GM06990 (cell line): ENCODE data around the gene AXDND1.
"Not testable (repeated sequence)": the region's sequence is repeated elsewhere in the genome, so short reads cannot be mapped to it uniquely, and the experiment has no call there.

Experiments used
- DNase-seq: peaks from one replicate; pipeline ENCODE4 v3.0.0-alpha.2; 2011; ENCODE audit not compliant: insufficient read length; ENCODE audit errors: extremely low read depth
- H3K27me3 ChIP-seq: replicated peaks from 2 replicates; pipeline ENCODE4 v1.6.0; 2011; ENCODE audit warnings: low read length; ENCODE audit not compliant: control insufficient read depth, insufficient read depth
- H3K36me3 ChIP-seq: 2 replicates; pipeline ENCODE4 v1.5.1; 2011; ENCODE audit warnings: low read length; ENCODE audit not compliant: control insufficient read depth, insufficient read depth
- H3K4me3 ChIP-seq: replicated peaks from 2 replicates; pipeline ENCODE4 v1.5.1; 2011; ENCODE audit warnings: low read depth, mild to moderate bottlenecking, control low read depth, low read length
- CTCF ChIP-seq: IDR thresholded peaks from 2 replicates; pipeline ENCODE4 v1.5.1; 2011; ENCODE audit warnings: low read length, control low read depth, mild to moderate bottlenecking, inconsistent platforms; ENCODE audit not compliant: insufficient read depth, poor library complexity, severe bottlenecking

AXDND1 gene

GRCh38 chr1:179445593-179445992, 79.8 kb downstream of the AXDND1 start:
- H3K27me3 ChIP-seq, result no peaks in the 10 kb centered on the region
- H3K4me3 ChIP-seq, result no peak overlapping the region
- no peaks in the 10 kb centered on the region for H3K36me3 ChIP-seq
- TF ChIP-seq CTCF, result no peak
- DNase-seq, result no peak

GRCh38 chr1:179447489-179447888, 81.7 kb downstream of the AXDND1 start:
- Histone ChIP-seq H3K4me3 (no peak overlapping the region), H3K36me3 (no peaks in the 10 kb centered on the region), H3K27me3 (no peaks in the 10 kb centered on the region)
- DNase-seq, result no peak
- TF ChIP-seq CTCF, result peak; percentile 23

- H3K27me3 ChIP-seq, result no peaks in the 10 kb centered on the region
- no peak overlapping the region for H3K4me3 ChIP-seq
- no peak for TF ChIP-seq CTCF
- no peaks in the 10 kb centered on the region for H3K36me3 ChIP-seq
- DNase-seq, result no peak
These were observed 82.8 kb downstream of the AXDND1 start for GRCh38 chr1:179448437-179449149.

- not testable (repeated sequence) for DNase-seq, H3K4me3 ChIP-seq, H3K36me3 ChIP-seq, H3K27me3 ChIP-seq
These were observed 93.9 kb downstream of the AXDND1 start for GRCh38 chr1:179459606-179460206.

- H3K27me3 ChIP-seq, DNase-seq, H3K36me3 ChIP-seq, H3K4me3 ChIP-seq: not testable (repeated sequence)
These were observed 99.9 kb downstream of the AXDND1 start for GRCh38 chr1:179465661-179466060.

GRCh38 chr1:179474713-179475112, 108.9 kb downstream of the AXDND1 start:
- Histone ChIP-seq H3K27me3 (no peaks in the 10 kb centered on the region), H3K4me3 (no peak overlapping the region), H3K36me3 (no peaks in the 10 kb centered on the region)
- TF ChIP-seq CTCF, result no peak
- no peak for DNase-seq
